Activated T-cell treated with anti-CD3 and anti-CD28 coated beads for 1 hour (primary cell): ENCODE data around the gene TMEM100.

Source experiments
- DNase-seq: peaks from one replicate; pipeline ENCODE4 v3.0.0-alpha.2; 2020; ENCODE audit warnings: low read depth

Gene TMEM100

DNA sequence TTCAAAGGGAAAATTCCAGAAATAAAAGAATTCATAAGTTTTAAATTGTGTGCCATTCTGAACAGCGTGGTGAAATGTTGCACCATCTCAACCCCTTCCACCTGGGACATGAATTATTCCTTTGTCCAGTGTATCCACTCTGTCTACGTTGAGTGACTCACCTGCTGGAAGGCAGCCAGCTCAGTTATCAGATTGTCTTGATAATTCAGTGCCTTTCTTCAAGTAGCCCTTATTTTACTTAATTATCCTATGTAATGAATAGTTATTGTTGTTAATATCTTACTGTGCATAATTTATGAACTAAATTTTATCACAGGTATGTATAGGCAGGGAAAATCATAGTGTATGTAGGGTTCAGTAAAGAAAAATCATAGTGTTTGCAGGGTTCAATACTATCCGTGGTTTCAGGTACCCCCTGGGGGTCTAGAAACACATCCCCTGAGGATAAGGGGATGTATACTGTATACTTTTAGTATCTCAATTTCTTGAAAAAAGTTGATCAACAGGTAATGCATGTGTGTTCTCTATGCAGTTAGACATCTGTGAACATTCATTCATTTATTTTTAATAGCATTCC is 20.5 kb upstream of the TMEM100 start:
- DNase-seq: no peak

DNA sequence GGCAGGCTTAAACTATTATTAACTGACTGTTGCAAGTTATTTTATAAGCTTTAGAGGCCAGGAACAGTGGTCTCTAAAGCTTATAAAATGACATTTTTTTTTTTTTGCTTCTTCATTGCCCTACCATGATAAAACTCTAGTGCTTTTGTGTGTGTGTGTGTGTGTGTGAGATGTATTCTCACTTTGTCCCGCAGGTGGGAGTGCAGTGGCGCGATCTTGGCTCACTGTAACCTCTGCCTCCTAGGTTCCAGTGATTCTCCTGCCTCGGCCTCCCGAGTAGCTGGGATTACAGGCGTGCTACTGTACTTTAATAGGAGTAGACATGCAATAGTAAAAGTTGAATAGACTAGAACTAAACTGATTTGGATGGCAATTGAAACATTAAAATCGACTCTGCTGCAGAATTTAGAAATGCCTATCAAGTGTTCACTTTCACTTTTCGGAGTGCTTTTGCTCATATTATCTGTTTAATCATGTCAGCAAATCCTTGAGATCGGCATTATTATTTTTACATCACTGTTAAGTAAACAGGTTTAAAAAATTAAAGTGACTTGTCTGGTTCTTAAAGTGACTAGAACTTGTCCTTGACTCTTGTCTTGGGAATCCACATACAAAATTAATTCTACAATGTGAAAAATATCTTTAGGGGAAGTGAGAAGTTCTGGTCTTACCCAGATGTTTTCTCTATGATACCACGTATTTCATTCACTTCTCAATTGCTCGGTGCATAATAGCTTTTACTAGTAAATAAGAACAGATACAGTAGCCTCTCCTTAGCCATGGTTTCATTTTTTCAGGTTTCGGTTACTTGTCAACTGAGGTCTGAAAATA is 19.8 kb upstream of the TMEM100 start:
- DNase-seq: no peak

DNA sequence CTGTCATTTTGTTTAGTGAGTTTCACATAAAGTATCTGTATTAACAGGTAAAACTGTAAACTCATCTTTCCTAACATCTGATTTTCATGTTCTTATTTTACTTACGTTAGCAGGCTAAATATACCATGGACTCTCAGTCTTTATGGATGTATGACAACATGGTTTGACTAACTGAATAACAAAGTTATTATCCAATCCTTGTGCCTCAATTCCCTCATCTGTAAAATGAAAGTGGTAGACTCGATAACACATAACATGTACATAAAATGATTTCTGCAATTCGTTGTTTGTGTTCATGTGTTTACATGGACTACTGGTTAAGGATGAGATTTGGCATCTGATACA is 18.7 kb upstream of the TMEM100 start:
- DNase-seq: no peak

DNA sequence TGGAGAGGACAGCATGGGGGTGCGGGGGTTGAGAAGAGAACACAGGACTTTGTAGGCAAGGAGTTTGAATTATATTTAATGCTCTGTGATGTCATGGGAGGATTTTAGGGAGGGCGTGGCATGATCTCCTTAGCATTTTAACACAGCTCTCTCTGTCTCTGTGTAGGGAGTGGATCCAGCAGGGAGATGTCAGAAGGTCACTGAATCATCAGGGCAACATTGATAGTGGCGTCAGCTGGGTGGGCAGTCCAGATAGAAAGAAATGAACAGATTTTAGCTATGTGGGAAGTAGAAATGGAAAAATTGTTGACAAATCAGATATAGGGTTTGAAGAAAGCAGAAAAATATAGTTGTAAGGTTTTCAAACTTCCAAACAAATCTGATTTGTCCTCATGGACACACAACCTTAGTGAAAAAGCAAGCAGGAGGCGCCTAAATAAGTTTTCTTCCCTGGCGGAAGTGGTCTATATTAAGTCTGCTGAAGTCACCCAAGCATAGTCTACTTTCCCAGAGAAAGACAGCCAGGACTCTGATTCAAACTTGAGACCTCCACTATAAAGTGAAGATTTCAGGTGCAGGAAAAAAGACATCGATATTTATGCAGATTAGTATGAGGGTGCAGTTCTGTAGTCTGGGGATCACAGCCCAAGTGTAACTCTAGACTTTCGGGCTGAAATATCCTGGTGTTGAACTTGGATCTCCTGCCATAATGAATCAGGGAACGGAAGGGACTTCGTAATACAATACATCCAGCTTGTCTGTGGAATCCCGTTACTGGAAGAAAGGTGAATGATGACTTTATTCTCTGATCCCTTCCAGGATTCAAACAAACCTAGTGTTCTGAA is 18.1 kb upstream of the TMEM100 start:
- no peak for DNase-seq

DNA sequence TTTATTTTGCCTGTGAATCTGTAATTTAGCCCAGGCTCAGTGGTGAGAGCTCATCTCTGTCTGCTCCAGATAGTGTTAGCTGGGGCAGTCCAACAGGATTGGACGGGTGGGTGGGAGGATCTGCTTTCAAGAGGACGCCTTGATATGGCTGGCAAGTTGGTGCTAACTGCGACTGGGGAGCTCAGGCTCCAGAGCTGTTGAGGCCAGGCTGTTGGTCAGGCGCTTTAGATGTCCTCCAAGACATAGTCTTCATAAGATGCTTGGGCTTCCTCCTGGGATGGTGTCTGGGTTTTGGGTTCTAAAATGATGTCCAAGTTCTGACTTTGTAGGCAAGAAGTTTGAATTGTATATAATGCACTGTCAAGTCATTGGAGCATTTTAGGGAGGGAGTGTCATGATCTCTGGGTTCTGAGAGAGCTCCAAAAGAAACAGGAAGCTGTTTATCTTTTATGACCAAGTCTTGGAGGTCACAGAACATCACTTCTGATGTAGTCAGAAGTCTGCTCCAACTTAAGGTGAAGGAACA is 15.4 kb upstream of the TMEM100 start:
- no peak for DNase-seq

DNA sequence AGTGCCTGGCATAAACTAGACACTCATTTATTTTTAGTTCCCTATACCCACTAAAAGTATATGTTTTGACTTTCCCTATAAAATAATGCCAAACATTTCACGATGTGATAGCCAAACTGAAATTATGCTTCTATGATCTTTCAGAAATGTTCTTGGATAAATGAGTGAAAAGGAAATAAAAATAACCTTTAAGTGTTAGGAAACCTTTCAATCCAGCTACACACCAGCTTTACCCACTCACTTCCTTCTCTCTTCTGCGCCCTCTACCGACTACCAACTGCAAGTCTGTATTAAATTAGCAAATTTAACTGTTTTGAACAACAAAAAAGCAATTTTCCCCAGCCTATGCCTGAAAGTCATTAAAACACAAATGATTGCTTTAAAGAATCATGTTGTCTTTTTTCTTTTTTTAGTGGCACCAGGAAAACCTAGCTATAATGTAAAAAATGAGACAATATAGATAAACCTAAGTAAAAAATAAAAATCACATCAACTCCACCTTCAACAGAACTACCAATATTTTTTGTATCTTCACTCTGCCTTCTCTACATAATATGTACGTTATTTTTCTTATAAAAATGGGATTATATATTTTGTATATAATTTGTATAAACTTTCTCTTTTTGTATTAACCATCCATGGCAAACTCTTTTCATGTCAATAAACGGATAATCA is 13.2 kb upstream of the TMEM100 start:
- peak; percentile 15 for DNase-seq

DNA sequence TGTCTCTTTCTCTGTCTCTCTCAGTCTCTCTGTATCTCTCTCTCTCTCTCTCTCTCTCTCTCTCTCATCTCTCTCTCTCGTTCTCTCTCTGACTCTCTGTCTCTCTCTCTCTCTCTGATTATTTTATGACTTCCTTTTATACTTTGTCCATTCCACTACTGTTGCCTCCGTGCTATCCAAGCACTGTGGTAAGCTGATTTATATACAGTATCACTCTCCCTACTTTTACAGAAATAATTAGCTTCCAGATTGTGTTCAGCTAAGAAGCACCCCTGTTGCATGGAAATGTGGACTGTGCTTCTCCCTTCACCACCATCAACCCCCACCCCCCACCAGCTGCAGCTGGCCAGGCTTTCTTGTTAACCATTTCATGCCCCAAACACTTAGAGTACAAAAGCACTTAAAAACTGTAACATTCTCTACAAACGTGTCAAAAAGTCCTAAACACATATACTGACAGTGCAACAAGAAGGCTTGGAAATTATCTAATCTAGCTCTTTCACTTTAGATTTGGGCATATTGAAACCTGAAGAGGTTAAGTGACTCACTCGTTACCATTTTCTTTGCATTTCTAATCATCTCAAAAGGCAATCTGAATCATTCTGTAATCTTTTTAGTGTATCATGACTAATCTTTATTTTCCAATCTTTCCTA is 11.6 kb upstream of the TMEM100 start:
- DNase-seq: no peak

DNA sequence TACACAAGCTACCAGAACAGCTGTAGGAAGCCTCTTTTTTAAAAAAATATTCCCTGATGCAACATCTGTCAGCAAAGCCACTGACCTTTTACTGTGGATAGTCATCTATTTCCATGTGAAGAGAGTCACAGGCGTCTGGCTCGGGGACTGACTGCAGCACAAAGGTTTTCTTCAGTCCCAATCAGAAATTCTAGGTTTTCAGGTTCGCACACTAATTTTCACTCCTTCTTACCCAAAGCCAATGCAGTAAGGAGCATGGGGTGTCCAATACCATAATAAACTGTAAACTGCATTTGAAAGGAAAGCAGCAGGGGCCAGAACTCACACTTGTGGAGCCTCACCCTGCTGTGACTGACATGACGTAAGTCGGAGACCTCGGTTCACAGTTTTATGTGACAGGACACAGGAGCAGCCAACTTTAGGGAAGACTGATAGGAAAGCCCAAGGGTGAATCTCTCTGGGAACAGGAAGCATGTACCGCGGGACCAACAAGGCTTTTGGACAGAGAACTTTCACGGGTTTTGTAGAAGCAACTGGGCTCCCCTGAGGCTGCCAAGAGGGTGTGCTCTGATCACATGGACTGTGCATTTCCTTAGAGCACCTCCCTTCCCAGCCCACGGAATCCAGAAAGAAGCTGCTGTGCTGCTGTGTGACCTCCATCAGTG is 9.1 kb upstream of the TMEM100 start:
- no peak for DNase-seq

DNA sequence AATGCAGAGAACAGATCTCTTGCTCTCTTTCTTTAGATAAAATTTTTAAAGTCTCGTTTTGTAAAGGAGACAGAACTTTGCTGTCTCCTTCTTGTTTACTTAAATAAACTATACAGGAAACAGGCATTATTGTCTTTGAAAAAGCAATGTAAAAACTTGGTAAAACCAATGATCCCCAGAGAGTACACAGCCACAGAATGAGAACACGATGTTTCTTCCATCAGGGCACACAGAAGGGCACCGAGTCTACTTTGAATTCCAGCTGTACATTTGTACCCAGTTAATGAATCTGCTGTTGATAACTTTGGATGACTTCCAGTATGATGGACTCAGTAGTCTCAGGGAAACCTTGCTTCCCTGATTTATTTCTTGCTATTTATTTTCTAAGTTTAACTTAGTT is 8.1 kb upstream of the TMEM100 start:
- DNase-seq: no peak

DNA sequence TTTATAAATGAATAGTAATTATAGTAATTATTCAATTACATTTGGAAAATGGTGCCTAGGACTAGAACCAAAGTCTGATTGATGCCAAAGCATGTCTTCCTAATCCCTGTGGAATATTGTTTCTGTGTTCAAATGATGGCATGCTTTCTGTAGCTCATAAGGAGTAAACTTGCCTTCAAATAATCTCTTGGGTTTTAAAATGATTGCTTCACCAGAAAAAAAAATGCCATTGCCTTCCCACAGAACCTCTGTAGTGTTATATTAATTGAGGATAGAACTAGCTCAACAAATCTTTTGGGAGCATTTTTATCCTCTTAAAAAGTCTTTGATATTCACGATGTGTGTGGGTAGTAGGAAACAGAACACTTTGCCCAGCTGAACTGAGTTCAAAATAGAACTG is 7.7 kb upstream of the TMEM100 start:
- no peak for DNase-seq

DNA sequence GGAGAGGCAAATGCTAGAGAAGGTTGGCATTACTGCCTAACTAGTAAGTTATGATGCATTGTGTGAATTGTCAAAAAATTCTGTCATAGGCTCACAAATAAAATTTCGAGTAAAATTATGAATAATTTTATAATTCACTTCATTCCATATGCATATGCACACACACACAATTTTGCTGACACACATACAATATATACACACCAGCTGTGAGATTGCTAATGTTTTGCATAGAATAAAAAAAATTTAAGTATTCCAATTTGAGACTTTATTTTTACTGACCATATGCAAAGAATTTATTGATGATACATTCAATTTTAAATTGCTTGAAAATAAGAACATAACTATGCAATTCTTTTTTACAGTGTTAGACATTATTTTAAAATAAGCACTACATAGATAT is 6.8 kb upstream of the TMEM100 start:
- no peak for DNase-seq

DNA sequence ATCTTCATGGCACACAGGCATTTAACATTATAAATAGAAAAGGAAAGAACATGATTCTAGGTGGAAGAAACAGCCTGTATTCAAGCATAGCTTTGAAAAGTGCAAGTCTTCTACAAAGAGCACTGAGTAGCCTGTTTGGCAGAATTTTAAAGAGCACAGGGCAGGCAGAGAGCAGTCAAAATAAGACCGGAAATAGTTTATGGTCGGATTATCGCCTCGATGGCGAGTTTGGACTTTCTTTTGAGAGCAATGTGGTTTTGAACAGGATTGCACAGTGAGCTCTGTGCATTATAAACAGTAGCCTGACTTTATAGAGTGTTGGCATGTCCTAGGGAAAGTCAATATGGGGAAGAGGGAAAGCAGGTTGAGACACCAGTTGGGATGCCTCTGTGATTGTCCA is 6.2 kb upstream of the TMEM100 start:
- DNase-seq: no peak

DNA sequence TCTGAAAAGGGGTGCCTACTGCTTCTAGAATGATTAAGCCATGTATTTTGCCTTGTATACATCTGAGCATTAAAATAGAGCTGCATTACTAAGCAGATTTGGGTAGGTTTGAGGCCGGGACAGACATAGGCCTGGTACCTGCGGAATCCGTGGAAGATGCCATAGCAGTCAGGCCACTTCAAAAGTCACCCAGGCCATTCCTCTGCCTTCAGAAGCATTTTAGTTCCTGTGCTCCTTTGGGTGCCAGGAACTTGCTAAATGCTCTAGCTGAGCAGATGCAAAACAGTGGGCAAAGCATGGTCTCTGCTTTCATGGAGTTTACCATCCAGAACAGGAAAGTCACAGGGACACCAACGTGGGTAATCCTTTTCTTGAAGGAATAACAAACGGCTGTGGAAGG is 5.7 kb upstream of the TMEM100 start:
- no peak for DNase-seq

DNA sequence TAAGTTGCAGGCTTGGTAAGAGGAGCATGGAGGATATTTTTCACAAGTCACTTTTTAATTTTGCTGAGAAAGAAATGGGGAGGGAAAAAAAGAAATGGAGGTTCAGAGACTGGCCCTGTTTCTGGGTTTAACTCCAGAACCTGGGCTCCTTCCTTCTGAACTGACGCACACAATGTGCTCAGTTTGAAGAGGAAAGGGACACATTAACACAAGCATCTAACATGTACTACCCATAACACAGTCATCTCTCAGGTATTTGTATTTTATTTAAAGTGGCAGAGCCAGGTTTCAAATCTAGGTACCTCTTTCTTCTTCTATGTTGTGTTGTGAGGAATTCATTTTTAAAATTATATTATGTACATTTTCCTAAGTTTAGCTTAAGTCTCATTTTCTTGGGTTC is 5.3 kb upstream of the TMEM100 start:
- no peak for DNase-seq

DNA sequence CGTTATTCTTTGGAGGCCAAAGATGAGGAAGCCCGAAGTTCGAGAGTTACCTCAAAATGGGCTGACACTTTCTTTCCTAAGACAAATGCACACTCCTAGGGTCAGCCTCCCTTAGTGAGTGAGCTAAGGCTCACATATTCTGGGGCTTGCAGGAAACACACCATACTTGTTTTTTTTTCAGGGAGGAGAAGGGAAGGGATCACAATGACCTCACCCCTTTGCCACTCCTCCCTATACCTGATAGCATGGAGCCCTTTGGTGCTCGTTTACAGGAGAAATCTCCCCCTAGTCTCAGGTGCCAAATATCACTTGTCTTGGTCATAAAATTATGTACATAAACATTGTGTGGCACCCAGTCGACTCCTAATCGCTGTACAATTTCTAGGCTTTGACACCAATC is 4.6 kb upstream of the TMEM100 start:
- DNase-seq: no peak

DNA sequence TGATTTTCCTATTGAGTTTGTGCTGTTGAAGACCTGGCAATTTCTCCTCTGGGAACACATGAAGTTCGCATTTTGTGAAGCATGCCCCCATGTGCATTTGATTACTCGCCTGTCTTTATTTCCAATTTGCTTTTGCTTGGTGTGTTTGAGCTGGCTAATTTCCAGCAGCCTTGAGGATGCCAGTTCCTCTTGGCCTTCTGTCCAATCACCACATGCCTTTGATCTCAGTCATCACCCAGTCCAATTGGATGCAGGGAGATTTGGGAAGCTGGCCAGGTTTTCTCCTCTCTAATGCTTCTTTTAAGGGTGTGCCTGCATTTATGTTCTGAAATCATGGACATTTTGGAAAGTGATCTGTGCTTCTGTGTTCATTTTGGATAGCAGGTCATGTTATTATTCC is 3.8 kb upstream of the TMEM100 start:
- no peak for DNase-seq

DNA sequence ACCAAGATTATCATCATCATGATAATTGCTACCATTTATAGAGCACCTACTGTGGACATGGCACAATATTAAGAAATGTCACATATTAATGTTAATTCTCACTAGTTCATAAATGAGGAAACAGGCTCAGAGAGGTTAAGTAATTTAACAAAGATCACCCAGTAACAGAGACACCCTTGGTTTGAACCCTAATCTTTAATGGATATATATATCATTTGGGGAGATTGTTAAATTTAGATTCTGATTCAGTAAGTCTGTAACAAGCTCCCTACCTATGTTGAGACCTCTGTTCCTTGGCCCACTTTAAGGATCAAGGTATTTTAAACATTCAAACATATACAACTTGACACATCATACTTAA is 804 bp upstream of the TMEM100 start:
- DNase-seq: no peak

DNA sequence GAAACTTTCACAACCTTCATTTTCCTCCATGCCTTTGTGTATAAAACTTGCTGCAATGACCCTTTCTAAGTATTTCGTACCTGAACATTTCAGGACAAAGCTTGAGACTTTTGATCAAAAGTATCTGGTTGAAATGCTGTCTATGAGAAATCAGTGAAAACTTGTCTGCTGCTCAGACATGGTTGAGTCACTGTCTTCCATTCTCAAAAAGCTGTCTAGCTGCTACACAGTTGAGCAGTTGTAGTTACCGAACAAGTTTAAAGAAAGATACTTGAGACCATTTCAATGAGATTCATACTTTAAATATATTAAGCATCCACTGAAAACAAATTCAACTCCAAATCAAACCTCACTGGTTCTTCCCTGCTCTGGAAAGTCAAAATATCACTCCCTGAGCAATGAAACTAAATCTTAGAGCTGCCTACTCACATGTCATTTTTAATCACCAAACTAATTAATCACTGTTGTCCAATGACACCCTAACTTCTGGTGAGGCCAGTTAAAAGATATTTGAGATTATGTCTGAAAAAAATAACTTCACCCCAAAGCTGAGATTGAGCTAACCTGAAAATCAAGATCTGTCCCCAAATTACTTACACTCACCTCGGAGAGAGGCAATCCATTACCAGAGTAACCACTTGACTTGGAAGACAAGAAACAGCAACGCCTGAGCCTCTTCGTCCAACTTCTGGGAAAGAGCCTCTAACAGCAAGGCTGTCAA is 488 bp downstream of the TMEM100 start:
- DNase-seq: no peak

DNA sequence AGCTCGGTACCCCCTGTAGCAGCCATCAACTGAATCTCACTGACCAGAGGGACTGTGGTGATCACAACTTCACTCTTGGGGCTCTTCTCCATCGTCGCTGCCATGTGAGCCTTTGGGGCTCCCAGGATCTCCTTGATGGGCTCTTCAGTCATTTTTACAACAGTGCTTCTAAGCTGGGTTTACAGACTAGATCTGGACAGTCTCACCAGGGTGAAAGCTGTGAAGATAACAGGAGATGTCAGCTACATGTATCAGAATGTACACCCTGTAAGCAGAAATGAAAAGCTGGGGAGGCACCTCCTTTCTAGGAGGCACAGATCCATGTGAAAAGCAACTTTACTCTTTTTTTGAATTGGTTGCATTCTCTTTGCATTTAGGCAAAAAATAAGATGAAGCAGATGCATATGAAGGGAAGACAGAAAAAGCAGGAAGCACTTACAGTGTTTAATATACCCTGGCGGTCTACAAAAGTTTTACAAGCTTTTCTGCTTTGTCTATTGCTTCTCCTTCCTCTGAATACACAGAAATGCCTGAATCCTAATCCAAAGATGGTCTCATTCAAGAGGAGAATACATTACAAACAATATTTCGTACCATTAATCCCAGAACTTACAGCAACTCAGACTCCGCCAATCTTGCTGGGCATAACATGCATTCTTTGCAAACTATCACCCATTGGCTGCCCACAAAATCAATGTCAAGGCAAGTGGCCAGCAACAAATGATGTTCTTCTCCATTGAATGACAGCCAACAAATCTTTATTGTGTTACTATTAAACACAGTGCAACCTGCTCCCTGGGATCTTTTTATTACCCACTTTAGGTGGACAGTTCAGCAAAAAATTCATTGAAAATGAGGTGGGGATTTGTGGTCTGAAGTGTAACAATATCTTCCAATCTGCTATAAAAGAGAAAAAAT is 1.5 kb downstream of the TMEM100 start:
- DNase-seq: no peak
